B cell (primary cell): ENCODE data around the gene PEX7.

Source experiments
- CTCF ChIP-seq: fragments of 200-600 bp; IDR thresholded peaks from one replicate; pipeline ENCODE4 v1.8.0; 2022; ENCODE audit warnings: antibody characterized with exemption, mild to moderate bottlenecking
- EZH2 ChIP-seq: IDR thresholded peaks from 2 replicates; pipeline ENCODE4 v1.6.1; 2012; ENCODE audit warnings: borderline replicate concordance, low read depth, mild to moderate bottlenecking, moderate library complexity, low read length; ENCODE audit not compliant: insufficient read depth, poor library complexity, severe bottlenecking

- TF ChIP-seq CTCF: no peak
- TF ChIP-seq EZH2: no peak
Measured at GRCh38 chr6:136775548-136775947, 46.8 kb upstream of the PEX7 start.
